Sigmoid colon (tissue), 4 donors: ENCODE measurements around the gene C7.

Source experiments
- EP300 ChIP-seq, 4 donors: sonication (generic); formaldehyde crosslinking; IDR thresholded peaks; one replicate each; pipeline ENCODE4 v1.6.1; 2017; ENCODE audit warnings: antibody characterized with exemption in 4 of 4
- POLR2A ChIP-seq, 2 donors: fragments of 450-650 bp; IDR thresholded peaks; one replicate each; pipeline ENCODE4 v1.6.1; 2016; ENCODE audit warnings: antibody characterized with exemption in 2 of 2, mild to moderate bottlenecking in 2 of 2, moderate library complexity in 2 of 2
- TF ChIP-seq, protein P1 (sequence below), 4 experiments: fragments of 450-650 bp in 3 of 4; fragments of 200-600 bp in 1 of 4; IDR thresholded peaks; one replicate each; pipeline ENCODE4 v1.5.1; 2016 to 2019; ENCODE audit warnings: antibody characterized with exemption in 4 of 4, mild to moderate bottlenecking in 3 of 4, moderate library complexity in 2 of 4

DNA sequence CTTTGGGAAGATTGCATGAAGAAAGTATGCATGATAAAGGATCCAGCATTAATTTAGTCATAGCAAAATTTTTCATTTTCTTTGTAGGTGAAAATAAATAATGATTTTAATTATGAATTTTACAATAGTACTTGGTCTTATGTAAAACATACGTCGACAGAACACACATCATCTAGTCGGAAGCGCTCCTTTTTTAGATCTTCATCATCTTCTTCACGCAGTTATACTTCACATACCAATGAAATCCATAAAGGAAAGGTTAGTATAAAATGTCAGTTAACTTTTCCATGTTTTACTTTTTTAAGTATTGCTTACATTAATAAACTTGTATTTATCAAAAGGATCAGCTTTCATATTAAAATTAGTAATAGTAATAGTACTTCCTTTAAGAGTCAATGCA is 35.8 kb downstream of the C7 start:
- TF ChIP-seq, protein P1, sequence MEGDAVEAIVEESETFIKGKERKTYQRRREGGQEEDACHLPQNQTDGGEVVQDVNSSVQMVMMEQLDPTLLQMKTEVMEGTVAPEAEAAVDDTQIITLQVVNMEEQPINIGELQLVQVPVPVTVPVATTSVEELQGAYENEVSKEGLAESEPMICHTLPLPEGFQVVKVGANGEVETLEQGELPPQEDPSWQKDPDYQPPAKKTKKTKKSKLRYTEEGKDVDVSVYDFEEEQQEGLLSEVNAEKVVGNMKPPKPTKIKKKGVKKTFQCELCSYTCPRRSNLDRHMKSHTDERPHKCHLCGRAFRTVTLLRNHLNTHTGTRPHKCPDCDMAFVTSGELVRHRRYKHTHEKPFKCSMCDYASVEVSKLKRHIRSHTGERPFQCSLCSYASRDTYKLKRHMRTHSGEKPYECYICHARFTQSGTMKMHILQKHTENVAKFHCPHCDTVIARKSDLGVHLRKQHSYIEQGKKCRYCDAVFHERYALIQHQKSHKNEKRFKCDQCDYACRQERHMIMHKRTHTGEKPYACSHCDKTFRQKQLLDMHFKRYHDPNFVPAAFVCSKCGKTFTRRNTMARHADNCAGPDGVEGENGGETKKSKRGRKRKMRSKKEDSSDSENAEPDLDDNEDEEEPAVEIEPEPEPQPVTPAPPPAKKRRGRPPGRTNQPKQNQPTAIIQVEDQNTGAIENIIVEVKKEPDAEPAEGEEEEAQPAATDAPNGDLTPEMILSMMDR (IDR thresholded peaks at IDR 0.05), result no peak
- no peak for TF ChIP-seq POLR2A (IDR thresholded peaks at IDR 0.05)
- no peak for TF ChIP-seq EP300 (IDR thresholded peaks at IDR 0.05)
